ENCODE results near the gene CUX1. TPM values are rescaled to one million over a fixed set of nuclear protein-coding genes. Genes with fewer than 3 reads are reported as not detected.
"Not testable (repeated sequence)": the region's sequence is repeated elsewhere in the genome, so short reads cannot be mapped to it uniquely, and the experiment has no call there.

The CUX1 gene
- total RNA-seq, 1 experiment from 2014 or later = 47.6 TPM

GRCh38 chr7:102024005-102024768 lies 206.8 kb downstream of the CUX1 start:
- Mint-ChIP-seq H3K27ac (ENCODE audit: low read depth, unreplicated experiment) (no peak overlapping the region), H3K4me1 (ENCODE audit: insufficient read depth, unreplicated experiment) (no peaks in the 10 kb centered on the region)

DNA sequence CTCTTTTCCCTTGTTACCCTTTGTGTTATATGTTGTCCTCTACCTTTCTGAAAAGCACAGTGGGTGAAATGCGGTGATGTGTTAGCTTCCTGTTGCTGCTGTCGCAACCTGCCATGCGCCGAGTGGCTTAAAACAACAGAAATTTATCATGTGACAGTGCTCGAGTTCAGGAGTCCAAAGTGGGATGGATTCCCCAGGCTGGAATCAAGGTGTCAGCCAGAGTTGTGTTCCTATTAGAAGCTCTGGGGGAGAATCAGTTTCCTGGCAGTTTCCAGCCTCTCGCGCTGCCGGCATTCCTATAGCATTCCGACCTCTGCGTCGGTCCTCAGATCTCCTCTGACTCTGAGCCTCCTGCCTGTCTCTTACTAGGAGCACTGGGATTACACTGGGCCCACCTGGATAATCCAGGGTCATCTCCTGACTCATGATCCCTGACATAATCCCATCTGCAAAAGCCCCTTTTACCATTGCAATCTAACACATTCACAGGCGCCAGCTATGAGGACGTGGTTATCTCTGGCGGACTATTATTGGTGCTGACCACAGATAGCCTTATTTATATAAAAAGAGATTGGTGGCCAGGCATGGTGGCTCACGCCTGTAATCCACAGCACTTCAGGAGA lies 207.5 kb downstream of the CUX1 start:
- CTCF ChIA-PET = interaction anchor here (0.6 kb wide), 1 partner anchor 10 kb away, joined by 4 read pairs; no protein-coding TSS in a partner anchor
- TF ChIP-seq CTCF (IDR thresholded peaks at IDR 0.05; ENCODE audit: unreplicated experiment) = no peak
- POLR2A ChIA-PET = interaction anchor here (0.6 kb wide), 1 partner anchor 485 kb away, joined by 3 read pairs; no protein-coding TSS in a partner anchor
- H3K4me3 Mint-ChIP-seq (ENCODE audit: unreplicated experiment) = no peak overlapping the region
- BruUV-seq (replicated peaks) = no TSS peak
- H3K4me1 Mint-ChIP-seq (ENCODE audit: insufficient read depth, unreplicated experiment) = no peaks in the 10 kb centered on the region
- no peaks in the 10 kb centered on the region for H3K9me3 Mint-ChIP-seq (ENCODE audit: unreplicated experiment)
- intact Hi-C loops (cut with micrococcal nuclease) = no loop called here
- DNase-seq (ENCODE audit: unreplicated experiment) = no peak
- peaks cover 24% of the 10 kb centered on the region for H3K36me3 Mint-ChIP-seq (ENCODE audit: insufficient read depth, unreplicated experiment)
- H3K27ac Mint-ChIP-seq (ENCODE audit: low read depth, unreplicated experiment) = no peak overlapping the region
- no peaks in the 10 kb centered on the region for H3K27me3 Mint-ChIP-seq (ENCODE audit: insufficient read depth, unreplicated experiment)

More at GRCh38 chr7:102024005-102024768, 206.8 kb downstream of the CUX1 start:
- H3K36me3 Mint-ChIP-seq (ENCODE audit: insufficient read depth, unreplicated experiment) = peaks cover 17% of the 10 kb centered on the region
- BruUV-seq (replicated peaks) = no TSS peak
- H3K27me3 Mint-ChIP-seq (ENCODE audit: insufficient read depth, unreplicated experiment) = no peaks in the 10 kb centered on the region
- ChIA-PET CTCF (interaction anchor here (1.1 kb wide), 1 partner anchor 15 kb away, joined by 5 read pairs; no protein-coding TSS in a partner anchor), POLR2A (interaction anchor here (0.7 kb wide), 1 partner anchor 1153 kb away, joined by 3 read pairs; no protein-coding TSS in a partner anchor)
- no peak for TF ChIP-seq CTCF (IDR thresholded peaks at IDR 0.05; ENCODE audit: unreplicated experiment)
- H3K9me3 Mint-ChIP-seq (ENCODE audit: unreplicated experiment) = no peaks in the 10 kb centered on the region
- no peak for DNase-seq (ENCODE audit: unreplicated experiment)
- H3K4me3 Mint-ChIP-seq (ENCODE audit: unreplicated experiment) = no peak overlapping the region
- intact Hi-C loops (cut with micrococcal nuclease) = no loop called here

DNA sequence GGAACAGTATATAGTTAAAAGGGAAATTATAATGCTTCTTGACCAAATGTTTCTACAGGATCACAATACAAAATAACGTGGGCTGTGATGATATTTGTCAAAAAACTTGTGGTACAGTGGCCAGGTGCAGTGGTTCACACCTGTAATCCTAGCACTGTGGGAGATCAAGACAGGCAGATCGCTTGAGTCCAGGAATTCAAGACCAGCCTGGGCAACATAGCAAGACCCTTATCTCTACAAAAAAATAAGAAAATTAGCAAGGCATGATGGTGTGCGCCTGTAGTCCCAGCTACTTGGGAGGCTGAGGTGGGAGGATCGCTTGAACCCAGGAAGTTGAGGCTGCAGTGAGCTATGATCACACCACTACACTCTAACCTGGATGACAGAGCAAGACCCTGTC lies 208.4 kb downstream of the CUX1 start:
- H3K4me3 Mint-ChIP-seq (ENCODE audit: unreplicated experiment); H3K4me1 Mint-ChIP-seq (ENCODE audit: insufficient read depth, unreplicated experiment); H3K27me3 Mint-ChIP-seq (ENCODE audit: insufficient read depth, unreplicated experiment); POLR2A ChIA-PET; BruUV-seq (replicated peaks); intact Hi-C loops (cut with micrococcal nuclease); H3K9me3 Mint-ChIP-seq (ENCODE audit: unreplicated experiment); H3K27ac Mint-ChIP-seq (ENCODE audit: low read depth, unreplicated experiment); DNase-seq (ENCODE audit: unreplicated experiment); CTCF ChIA-PET: not testable (repeated sequence)
- H3K36me3 Mint-ChIP-seq (ENCODE audit: insufficient read depth, unreplicated experiment) = peaks cover 33% of the 10 kb centered on the region

- Mint-ChIP-seq H3K27ac (ENCODE audit: low read depth, unreplicated experiment) (no peak overlapping the region), H3K27me3 (ENCODE audit: insufficient read depth, unreplicated experiment) (no peaks in the 10 kb centered on the region), H3K9me3 (ENCODE audit: unreplicated experiment) (no peaks in the 10 kb centered on the region), H3K4me3 (ENCODE audit: unreplicated experiment) (no peak overlapping the region), H3K4me1 (ENCODE audit: insufficient read depth, unreplicated experiment) (no peaks in the 10 kb centered on the region), H3K36me3 (ENCODE audit: insufficient read depth, unreplicated experiment) (peaks cover 24% of the 10 kb centered on the region)
- intact Hi-C loops (cut with micrococcal nuclease) = no loop called here
- no peak for DNase-seq (ENCODE audit: unreplicated experiment)
- no TSS peak for BruUV-seq (replicated peaks)
- ChIA-PET POLR2A (no interaction called here), CTCF (interaction anchor here (0.6 kb wide), 1 partner anchor 99 kb away, joined by 4 read pairs; no protein-coding TSS in a partner anchor)
- no peak for TF ChIP-seq CTCF (IDR thresholded peaks at IDR 0.05; ENCODE audit: unreplicated experiment)
Measured at GRCh38 chr7:102028206-102028826, 210.9 kb downstream of the CUX1 start.
